ENCODE measurements around the gene RNPS1. TPM values are rescaled to one million over a fixed set of nuclear protein-coding genes. Genes with fewer than 3 reads are reported as not detected.

Gene RNPS1
- total and polyA plus RNA-seq, 2 experiments from 2014 or later: 315 to 384 TPM

DNA sequence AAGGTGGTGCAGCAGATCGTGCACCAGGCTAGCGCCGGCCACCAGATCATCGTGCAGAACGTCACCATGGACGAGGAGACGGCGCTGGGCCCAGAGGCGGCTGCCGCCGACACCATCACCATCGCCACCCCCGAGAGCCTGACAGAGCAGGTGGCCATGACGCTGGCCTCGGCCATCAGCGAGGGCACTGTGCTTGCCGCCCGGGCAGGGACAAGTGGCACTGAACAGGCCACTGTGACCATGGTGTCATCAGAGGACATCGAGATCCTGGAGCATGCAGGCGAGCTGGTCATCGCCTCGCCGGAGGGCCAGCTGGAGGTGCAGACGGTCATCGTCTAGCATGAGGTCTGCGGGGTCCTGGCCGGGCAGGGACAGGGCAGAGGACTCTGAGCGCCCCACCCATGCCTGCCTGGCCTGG is 32.7 kb downstream of the RNPS1 start (continued):
- TF ChIP-seq, protein P1, sequence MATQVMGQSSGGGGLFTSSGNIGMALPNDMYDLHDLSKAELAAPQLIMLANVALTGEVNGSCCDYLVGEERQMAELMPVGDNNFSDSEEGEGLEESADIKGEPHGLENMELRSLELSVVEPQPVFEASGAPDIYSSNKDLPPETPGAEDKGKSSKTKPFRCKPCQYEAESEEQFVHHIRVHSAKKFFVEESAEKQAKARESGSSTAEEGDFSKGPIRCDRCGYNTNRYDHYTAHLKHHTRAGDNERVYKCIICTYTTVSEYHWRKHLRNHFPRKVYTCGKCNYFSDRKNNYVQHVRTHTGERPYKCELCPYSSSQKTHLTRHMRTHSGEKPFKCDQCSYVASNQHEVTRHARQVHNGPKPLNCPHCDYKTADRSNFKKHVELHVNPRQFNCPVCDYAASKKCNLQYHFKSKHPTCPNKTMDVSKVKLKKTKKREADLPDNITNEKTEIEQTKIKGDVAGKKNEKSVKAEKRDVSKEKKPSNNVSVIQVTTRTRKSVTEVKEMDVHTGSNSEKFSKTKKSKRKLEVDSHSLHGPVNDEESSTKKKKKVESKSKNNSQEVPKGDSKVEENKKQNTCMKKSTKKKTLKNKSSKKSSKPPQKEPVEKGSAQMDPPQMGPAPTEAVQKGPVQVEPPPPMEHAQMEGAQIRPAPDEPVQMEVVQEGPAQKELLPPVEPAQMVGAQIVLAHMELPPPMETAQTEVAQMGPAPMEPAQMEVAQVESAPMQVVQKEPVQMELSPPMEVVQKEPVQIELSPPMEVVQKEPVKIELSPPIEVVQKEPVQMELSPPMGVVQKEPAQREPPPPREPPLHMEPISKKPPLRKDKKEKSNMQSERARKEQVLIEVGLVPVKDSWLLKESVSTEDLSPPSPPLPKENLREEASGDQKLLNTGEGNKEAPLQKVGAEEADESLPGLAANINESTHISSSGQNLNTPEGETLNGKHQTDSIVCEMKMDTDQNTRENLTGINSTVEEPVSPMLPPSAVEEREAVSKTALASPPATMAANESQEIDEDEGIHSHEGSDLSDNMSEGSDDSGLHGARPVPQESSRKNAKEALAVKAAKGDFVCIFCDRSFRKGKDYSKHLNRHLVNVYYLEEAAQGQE (IDR thresholded peaks at IDR 0.05; ENCODE audit: unreplicated experiment): no peak
- no peak for TF ChIP-seq NANOG (IDR thresholded peaks at IDR 0.05; ENCODE audit: borderline replicate concordance)
- TF ChIP-seq, protein P2, sequence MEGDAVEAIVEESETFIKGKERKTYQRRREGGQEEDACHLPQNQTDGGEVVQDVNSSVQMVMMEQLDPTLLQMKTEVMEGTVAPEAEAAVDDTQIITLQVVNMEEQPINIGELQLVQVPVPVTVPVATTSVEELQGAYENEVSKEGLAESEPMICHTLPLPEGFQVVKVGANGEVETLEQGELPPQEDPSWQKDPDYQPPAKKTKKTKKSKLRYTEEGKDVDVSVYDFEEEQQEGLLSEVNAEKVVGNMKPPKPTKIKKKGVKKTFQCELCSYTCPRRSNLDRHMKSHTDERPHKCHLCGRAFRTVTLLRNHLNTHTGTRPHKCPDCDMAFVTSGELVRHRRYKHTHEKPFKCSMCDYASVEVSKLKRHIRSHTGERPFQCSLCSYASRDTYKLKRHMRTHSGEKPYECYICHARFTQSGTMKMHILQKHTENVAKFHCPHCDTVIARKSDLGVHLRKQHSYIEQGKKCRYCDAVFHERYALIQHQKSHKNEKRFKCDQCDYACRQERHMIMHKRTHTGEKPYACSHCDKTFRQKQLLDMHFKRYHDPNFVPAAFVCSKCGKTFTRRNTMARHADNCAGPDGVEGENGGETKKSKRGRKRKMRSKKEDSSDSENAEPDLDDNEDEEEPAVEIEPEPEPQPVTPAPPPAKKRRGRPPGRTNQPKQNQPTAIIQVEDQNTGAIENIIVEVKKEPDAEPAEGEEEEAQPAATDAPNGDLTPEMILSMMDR (conservative IDR thresholded peaks at IDR 0.05; ENCODE audit: low read depth in 2 of 2): no peak

DNA sequence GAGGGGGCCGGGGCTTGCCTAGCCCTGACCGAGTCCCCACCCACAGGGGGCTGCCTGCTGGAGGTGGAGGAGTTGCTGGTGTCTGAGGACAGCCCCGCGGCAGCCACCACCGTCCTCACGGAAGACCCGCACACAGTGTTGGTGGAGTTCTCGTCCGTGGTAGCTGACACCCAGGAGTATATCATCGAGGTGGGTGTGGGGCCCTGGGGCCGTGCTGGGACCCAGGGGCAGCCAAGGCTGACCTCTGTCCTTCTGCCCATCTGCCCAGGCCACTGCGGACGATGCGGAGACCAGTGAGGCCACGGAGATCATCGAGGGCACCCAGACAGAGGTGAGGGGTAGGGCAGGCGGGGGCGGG is 33.1 kb downstream of the RNPS1 start:
- no peaks in the 10 kb centered on the region for H3K79me2 ChIP-seq (replicated peaks; ENCODE audit: insufficient read depth)
- no peak overlapping the region for H3K4me3 ChIP-seq
- H3K27ac Mint-ChIP-seq: no peak overlapping the region
- no peak overlapping the region for H3K27ac ChIP-seq (ENCODE audit: low read depth)
- no peaks in the 10 kb centered on the region for H3K9me2 ChIP-seq (ENCODE audit: insufficient read depth)
- H3K4me3 Mint-ChIP-seq: no peak overlapping the region
- peaks cover 25% of the 10 kb centered on the region for H3K27me3 Mint-ChIP-seq (ENCODE audit: insufficient read depth, low read depth, poor library complexity)
- DNase-seq (ENCODE audit: low spot score) (no peak), ATAC-seq (no peak)
- H2AFZ ChIP-seq: no peak overlapping the region
- H3K36me3 Mint-ChIP-seq (ENCODE audit: low read depth): peaks cover 10% of the 10 kb centered on the region; the same call in 2 of the 3 replicates
- H3K4me2 ChIP-seq: no peak overlapping the region
- H3K27me3 ChIP-seq (ENCODE audit: insufficient read depth): peaks cover 18% of the 10 kb centered on the region
- no peaks in the 10 kb centered on the region for H3K4me1 ChIP-seq (ENCODE audit: insufficient read depth)
- no peaks in the 10 kb centered on the region for H3K4me1 Mint-ChIP-seq
- H3K9me3 Mint-ChIP-seq: no peaks in the 10 kb centered on the region
- H4K20me1 ChIP-seq (replicated peaks; ENCODE audit: insufficient read depth): no peaks in the 10 kb centered on the region; the same call in 1 of the 2 replicates
- no peaks in the 10 kb centered on the region; the same call in 1 of the 2 replicates for H3F3A ChIP-seq (replicated peaks; ENCODE audit: low read depth)
- 0 out of 2 replicates have a peak, but pooled peaks cover 5% of the 10 kb centered on the region for H3K36me3 ChIP-seq (ENCODE audit: insufficient read depth)
- TF ChIP-seq CREB1 (CRISPR knock-in tag; IDR thresholded peaks at IDR 0.05; ENCODE audit: low read depth) (no peak), JUNB (IDR thresholded peaks at IDR 0.05; ENCODE audit: unreplicated experiment) (no peak), POLR2AphosphoS5 (IDR thresholded peaks at IDR 0.05; ENCODE audit: low read depth) (no peak), ZNF331 (CRISPR knock-in tag; IDR thresholded peaks at IDR 0.05; ENCODE audit: low read depth) (no peak)
- TF ChIP-seq, protein P3, sequence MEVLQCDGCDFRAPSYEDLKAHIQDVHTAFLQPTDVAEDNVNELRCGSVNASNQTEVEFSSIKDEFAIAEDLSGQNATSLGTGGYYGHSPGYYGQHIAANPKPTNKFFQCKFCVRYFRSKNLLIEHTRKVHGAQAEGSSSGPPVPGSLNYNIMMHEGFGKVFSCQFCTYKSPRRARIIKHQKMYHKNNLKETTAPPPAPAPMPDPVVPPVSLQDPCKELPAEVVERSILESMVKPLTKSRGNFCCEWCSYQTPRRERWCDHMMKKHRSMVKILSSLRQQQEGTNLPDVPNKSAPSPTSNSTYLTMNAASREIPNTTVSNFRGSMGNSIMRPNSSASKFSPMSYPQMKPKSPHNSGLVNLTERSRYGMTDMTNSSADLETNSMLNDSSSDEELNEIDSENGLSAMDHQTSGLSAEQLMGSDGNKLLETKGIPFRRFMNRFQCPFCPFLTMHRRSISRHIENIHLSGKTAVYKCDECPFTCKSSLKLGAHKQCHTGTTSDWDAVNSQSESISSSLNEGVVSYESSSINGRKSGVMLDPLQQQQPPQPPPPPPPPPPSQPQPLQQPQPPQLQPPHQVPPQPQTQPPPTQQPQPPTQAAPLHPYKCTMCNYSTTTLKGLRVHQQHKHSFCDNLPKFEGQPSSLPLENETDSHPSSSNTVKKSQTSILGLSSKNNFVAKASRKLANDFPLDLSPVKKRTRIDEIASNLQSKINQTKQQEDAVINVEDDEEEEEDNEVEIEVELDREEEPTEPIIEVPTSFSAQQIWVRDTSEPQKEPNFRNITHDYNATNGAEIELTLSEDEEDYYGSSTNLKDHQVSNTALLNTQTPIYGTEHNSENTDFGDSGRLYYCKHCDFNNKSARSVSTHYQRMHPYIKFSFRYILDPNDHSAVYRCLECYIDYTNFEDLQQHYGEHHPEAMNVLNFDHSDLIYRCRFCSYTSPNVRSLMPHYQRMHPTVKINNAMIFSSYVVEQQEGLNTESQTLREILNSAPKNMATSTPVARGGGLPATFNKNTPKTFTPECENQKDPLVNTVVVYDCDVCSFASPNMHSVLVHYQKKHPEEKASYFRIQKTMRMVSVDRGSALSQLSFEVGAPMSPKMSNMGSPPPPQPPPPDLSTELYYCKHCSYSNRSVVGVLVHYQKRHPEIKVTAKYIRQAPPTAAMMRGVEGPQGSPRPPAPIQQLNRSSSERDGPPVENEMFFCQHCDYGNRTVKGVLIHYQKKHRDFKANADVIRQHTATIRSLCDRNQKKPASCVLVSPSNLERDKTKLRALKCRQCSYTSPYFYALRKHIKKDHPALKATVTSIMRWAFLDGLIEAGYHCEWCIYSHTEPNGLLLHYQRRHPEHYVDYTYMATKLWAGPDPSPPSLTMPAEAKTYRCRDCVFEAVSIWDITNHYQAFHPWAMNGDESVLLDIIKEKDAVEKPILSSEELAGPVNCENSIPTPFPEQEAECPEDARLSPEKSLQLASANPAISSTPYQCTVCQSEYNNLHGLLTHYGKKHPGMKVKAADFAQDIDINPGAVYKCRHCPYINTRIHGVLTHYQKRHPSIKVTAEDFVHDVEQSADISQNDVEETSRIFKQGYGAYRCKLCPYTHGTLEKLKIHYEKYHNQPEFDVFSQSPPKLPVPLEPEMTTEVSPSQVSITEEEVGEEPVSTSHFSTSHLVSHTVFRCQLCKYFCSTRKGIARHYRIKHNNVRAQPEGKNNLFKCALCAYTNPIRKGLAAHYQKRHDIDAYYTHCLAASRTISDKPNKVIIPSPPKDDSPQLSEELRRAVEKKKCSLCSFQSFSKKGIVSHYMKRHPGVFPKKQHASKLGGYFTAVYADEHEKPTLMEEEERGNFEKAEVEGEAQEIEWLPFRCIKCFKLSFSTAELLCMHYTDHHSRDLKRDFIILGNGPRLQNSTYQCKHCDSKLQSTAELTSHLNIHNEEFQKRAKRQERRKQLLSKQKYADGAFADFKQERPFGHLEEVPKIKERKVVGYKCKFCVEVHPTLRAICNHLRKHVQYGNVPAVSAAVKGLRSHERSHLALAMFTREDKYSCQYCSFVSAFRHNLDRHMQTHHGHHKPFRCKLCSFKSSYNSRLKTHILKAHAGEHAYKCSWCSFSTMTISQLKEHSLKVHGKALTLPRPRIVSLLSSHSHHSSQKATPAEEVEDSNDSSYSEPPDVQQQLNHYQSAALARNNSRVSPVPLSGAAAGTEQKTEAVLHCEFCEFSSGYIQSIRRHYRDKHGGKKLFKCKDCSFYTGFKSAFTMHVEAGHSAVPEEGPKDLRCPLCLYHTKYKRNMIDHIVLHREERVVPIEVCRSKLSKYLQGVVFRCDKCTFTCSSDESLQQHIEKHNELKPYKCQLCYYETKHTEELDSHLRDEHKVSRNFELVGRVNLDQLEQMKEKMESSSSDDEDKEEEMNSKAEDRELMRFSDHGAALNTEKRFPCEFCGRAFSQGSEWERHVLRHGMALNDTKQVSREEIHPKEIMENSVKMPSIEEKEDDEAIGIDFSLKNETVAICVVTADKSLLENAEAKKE (CRISPR knock-in tag; IDR thresholded peaks at IDR 0.05): no peak
- TF ChIP-seq, protein P1 (IDR thresholded peaks at IDR 0.05; ENCODE audit: unreplicated experiment): no peak

All from GM23338 (cell line).